HG02642 (cell line): ENCODE measurements around the gene PAQR5.
"Not testable (repeated sequence)": the region's sequence is repeated elsewhere in the genome, so short reads cannot be mapped to it uniquely, and the experiment has no call there.

Experiments used
- ATAC-seq: cut with Tn5 transposase; IDR thresholded peaks from one replicate; pipeline ENCODE4 v1.9.1; 2021; ENCODE audit warnings: mild to moderate bottlenecking; ENCODE audit not compliant: unreplicated experiment, poor library complexity

Gene PAQR5, protein sequence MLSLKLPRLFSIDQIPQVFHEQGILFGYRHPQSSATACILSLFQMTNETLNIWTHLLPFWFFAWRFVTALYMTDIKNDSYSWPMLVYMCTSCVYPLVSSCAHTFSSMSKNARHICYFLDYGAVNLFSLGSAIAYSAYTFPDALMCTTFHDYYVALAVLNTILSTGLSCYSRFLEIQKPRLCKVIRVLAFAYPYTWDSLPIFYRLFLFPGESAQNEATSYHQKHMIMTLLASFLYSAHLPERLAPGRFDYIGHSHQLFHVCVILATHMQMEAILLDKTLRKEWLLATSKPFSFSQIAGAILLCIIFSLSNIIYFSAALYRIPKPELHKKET

DNA sequence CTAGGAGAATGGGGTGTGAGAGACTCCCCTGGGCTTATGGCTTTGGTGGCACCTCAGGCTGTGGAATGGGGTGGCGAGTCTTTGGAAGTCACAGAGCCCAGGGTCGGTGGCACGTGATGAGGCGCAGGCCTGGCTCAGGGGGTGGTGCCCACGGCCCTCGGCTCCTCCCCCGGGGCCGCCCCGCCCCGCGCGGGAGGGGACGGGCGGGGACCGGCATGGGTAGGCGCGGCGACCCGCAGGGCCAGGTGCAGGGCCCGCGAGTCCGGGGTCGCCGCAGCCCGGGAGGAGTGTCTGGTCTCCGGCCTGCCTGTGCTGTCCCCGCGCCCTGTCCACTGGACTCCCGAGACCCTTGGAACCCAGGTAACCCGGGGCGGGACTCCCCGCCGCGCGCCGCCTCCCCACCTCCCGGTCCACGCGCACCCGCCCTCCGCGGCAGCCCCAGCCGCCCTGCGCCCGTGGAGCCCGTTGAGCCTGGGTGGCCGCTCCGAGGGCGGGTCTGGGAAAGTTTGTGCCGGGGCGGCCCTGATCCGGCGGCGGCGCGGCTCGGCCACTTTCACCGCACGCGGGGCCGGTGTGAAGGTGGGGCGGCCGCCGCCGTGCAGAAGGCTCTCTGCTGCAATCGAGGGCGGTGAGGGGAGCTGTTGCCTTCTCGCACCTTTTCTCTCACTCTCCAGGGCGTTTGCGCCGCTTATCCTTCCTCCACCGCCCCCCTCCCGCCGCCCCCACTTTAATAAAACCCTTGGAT is at the start of gene PAQR5:
Gene PAQR5, plus strand, starts transcription at position 216 of the 745 bp plus-strand sequence. CDS start 61,169 bp downstream, outside the sequence.
- ATAC-seq, result no peak

- ATAC-seq, result no peak
Measured at GRCh38 chr15:69253156-69253555, 45.6 kb upstream of the PAQR5 start.

GRCh38 chr15:69265347-69265955 is 33.3 kb upstream of the PAQR5 start:
- ATAC-seq, result no peak

DNA sequence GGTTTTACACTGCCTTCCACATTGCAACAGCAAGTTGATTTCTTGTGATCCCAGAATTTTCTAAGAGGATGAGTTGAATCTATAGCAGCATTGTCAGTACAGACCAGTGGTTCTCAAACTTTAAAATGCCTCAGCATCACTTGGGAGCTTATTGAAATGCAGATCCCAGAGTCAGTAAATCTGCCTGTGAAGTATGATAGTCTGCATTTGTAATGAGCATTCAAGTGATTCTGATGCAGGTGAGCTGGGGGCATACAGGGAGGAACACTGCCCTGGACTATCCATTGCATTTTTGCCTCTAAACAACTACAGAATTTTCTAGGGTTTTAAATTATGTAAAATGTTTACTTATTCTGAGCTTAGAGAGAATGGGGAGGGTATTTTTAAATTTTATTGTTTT is 27.5 kb upstream of the PAQR5 start:
- no peak for ATAC-seq

- no peak for ATAC-seq
Measured at GRCh38 chr15:69272139-69272538, 26.6 kb upstream of the PAQR5 start.

DNA sequence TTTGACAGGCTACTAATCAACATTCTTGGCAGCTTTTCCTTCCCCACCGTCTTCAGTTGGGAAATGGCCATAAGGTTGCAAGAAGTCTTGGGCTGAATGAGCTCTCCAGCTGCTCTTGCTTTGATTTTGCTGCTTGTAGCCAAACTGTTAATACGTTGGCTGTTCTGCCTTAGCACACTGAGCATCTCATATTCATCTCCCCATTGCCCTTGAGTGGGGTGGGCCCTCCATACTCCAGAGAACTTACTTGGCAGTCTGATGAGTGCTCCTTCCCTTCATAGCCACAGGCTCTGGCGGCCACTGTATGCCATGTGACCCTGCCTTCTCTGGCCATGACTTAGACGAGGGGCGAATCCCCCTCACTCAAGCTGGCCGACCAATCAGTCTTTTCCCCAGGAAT is 25.8 kb upstream of the PAQR5 start:
- no peak for ATAC-seq

GRCh38 chr15:69275074-69275670 is 23.5 kb upstream of the PAQR5 start:
- no peak for ATAC-seq

DNA sequence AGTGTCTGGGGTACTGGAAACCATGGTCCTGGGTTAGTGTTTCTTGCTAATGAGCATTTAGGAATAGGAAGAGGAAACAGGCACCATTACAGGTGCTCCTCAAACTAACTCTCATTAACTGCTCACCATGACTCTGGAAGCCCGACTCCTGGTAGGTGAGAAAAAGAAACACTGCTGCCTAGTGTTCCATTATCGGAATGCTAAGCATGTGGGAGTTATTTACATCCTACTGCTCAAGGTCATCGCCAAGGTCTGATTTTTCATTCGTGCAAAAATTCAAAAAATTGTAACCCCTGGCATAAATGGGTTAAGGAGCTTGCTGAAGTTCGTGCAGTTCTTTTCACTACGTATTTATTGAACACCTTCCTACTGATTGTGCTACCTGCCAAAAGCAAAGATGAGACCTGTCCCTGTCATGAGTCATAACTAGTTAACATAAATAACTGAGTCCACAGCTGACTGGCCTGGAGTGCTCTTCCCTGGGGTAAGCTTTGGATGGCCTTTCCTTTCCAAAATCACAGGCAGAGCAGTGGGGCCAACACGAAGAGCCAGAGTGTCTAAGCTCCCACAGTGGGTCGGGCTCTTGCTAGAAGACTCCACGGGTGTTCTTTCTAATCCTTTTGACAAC is 22.7 kb upstream of the PAQR5 start:
- ATAC-seq, result no peak

DNA sequence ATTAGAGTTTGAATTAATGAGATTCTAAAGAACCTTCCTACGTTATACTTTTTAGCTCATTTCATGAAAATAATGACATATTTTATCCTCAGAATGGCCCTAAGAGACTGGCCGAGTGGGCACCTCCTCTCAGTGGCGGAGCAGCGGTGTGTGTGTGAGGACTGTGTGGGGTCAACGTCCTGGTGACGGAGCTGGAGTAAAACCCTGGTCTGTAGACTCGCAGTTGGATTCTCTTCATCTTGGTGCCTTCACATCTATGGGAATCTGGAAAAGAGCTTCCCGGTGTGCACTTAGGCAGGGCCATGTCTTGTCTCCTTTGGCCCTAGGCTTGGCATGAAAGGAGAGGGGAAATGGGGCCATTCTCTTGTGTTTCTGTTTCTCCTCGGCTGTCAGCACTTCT is 21.4 kb upstream of the PAQR5 start:
- no peak for ATAC-seq

DNA sequence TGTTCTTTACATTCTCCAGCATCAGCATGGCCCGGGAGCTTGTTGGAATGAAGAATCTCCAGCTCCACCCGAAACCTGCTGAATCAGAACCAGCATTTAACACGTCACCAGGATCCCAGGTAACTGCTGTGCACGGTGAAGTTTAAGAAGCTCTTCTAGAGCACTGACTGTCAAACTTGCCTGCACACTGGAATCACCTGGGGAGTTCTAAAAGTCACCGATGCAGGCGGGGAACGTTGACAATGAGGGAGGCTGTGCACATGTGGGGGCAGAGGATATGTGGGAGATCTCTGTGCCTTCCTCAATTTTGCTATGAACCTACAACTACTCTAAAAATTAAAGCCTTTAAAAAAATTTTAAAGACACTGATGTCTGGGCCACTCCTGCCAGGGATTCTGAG is 19.1 kb upstream of the PAQR5 start:
- ATAC-seq, result no peak

DNA sequence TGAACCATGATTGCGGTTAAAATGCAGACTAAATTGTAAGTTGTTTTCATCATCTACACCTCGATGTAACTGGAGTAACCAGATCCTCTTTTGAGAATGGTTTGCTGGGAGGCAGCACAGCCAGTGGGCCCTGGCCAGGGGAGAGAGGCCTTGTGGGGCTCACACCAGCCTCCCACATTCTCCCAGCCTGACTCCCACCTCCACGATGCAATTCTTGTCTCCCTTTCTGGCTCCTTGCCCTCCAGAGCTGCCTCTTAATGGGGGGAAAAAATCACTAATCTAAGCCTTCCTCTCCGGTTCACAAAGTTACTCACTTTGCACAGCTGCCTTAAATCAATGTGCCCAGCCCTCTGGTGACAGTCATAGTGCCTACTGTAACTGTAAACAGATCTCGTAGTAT is 17.9 kb upstream of the PAQR5 start:
- ATAC-seq, result no peak

GRCh38 chr15:69282104-69282743 is 16.5 kb upstream of the PAQR5 start:
- ATAC-seq, result no peak

- ATAC-seq, result no peak
Measured at GRCh38 chr15:69285834-69286233, 12.9 kb upstream of the PAQR5 start.

DNA sequence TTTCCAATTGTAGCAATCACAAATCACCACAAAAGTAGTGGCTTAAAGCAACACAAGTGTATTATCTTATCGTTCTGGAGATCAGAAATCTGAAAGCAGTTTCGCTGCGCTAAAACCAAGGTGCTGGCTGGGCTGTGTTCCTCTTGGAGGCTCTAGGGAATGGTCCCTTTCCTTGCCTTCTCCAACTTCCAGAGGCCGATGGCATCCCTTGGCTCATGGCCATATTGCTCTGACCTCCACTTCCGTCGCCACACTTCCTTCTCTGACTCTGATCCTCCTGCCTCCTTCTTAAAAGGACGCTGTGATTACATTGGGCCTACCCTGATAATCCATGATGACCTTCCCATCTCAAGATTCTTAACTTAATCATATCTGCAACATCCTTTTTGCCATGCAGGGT is 10.7 kb upstream of the PAQR5 start:
- ATAC-seq, result no peak

GRCh38 chr15:69288531-69289341 is 10.0 kb upstream of the PAQR5 start:
- no peak for ATAC-seq

GRCh38 chr15:69289342-69290146 is 9.2 kb upstream of the PAQR5 start:
- no peak for ATAC-seq

GRCh38 chr15:69290346-69291164 is 8.2 kb upstream of the PAQR5 start:
- ATAC-seq, result no peak

GRCh38 chr15:69291651-69292050 is 7.1 kb upstream of the PAQR5 start:
- not testable (repeated sequence) for ATAC-seq
